ENCODE results near the gene PCNT. TPM values are rescaled to one million over a fixed set of nuclear protein-coding genes. Genes with fewer than 3 reads are reported as not detected.

The PCNT gene
- total RNA-seq, 1 donor from 2014 or later = 73.2 TPM

DNA sequence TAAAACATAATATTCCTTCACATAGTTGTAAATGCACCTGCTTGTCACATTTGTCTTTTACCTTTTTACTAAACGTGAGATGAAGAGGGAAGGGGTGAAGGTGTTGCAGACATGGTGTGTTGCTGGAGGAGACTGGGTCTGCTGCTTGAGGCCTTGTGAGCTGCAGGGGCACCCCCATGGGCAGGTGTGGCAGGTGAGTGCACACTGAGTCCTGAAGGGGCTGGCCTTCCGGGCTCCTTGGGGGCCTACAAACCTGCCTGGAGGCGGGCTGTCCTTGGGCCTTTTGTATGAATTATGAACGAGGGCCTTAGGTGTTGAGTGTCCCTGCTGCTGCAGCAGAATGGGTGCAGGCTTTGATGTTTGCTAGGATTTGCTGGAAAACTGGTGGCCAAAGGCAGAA, 3.8 kb downstream of the PCNT start:
- intact Hi-C loops (cut with micrococcal nuclease) = no loop called here

DNA sequence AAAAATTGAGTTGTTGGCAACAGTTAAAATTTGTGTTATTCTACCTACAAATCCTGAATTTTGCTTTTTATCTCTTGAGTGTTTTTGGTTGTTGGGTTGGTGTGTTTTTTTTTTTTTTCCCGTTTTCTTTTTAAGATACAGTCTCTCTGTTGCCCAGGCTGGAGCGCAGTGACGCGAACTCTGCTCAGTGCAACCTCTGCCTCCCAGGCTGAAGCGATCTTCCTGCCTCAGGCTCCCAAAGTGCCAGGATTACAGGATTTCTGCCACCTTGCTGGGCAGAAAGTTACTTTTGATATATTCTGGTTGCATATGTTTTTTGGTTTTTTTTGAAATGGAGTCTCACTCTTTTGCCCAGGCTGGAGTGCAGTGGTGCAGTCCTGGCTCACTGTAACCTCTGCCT, 4.2 kb downstream of the PCNT start:
- intact Hi-C loops (cut with micrococcal nuclease) = no loop called here

DNA sequence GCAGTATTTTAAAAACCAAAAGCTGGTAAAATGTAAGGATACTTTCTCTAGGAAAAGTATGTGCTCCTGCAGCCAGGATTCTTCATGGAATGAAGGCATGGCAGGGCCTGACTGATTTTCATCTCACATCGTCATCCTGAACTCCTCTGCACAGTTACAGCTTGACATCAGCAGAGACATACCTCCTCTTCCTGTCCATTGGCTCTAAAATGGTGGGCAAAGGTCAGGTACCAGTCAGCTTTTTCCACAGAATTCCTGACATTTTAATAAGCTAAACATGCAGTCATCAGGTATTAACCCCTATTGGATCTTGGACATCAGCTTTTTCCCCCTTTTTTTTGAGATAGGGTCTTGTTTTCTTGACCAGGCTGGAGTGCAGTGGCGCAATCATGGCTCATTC, 5.8 kb downstream of the PCNT start:
- intact Hi-C loops (cut with micrococcal nuclease) = no loop called here

DNA sequence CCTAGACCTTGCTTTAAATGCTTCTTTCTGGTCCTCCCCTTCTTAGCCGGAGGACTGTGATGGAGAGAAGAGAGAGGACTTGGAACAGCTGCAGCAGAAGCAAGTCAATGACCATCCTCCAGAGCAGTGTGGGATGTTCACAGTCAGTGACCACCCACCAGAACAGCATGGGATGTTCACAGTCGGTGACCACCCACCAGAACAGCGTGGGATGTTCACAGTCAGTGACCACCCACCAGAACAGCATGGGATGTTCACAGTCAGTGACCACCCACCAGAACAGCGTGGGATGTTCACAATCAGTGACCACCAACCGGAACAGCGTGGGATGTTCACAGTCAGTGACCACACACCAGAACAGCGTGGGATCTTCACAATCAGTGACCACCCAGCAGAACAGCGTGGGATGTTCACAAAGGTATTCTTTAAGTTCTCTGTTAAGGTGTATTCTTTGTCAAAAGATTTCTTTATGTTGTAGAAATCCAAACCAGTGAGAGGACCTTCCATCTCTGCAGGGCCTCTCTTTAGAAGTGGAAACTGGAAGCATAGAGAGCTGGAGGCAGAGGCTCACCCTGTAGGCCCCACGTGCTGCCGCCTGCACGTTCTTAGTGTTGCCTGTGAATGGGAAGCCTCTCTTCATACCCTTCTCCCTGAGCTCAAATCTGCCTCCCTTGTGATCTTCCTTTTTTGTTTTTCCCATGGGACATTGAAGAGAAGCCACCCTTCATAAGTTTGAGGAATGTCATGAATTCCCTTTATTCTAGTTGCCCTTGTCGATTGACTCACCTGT, 10.6 kb downstream of the PCNT start:
- intact Hi-C loops (cut with micrococcal nuclease) = no loop called here

DNA sequence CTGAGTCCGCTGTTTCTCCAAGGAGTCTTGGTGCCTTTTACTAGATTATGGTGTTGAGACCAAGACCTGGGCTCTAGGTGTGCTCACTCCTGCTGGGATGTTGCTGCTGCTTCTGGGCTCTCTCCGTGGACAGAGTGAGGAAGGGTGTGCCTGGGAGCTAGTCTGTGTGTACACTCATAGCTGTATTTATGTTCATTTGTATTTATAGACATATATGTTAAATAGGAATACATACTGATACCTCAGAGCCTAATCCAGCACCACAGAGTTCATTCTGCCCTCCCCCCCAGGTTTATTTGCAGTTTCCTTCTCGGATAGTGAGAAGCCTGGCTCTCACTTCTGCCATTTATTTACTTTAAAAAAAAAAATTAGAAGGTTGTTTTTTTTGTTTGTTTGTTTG, 12.6 kb downstream of the PCNT start:
- intact Hi-C loops (cut with micrococcal nuclease) = no loop called here

DNA sequence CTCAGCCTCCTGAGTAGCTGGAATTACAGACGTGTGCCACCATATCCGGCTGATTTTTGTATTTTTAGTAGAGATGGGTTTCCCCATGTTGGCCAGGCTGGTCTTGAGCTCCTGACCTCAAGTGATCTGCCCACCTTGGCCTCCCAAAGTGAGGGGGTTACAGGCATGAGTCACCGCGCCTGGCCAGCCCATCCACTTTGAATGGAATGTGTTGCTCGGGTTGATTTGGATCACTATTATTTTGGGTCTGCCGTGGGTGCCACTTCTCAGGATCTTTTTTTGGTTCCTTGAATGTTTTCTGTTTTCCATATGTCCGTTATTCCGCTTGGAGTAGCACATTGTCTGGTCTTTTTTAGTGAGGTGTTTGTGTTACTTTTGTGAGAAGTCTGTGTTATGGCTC, 17.0 kb downstream of the PCNT start:
- intact Hi-C loops (cut with micrococcal nuclease) = no loop called here

DNA sequence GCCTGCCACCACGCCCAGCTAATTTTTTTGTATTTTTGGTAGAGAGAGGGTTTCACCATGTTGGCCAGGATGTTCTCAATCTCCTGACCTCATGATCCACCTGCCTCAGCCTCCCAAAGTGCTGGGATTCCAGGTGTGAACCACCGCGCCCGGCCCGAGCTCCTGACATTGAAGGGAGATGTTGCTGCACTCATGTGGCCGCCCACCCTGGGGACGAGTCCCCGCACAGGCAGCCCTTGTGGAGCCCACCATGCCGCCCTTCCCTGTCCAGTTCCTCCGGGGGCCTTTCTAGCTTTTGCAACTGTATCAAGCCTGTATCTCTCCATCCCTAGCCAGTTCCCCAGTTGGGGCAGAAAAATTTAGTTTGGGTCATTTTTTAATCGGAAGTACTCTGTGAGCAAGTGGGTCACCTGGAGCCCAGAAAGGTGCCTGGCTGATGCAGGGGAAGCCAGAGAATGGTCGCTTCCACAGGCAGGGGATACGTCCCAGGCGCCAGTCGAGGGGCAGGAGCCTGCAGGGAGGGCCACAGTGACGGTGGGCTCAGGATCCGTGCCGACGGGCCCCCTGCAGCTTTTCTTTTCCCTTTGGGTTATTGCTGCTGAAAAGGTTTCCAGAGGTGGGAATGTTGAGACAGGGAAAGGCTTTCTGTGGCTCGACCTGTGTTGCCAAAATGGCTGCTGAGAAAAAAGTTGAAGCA, 20.4 kb downstream of the PCNT start:
- intact Hi-C loops (cut with micrococcal nuclease) = no loop called here

DNA sequence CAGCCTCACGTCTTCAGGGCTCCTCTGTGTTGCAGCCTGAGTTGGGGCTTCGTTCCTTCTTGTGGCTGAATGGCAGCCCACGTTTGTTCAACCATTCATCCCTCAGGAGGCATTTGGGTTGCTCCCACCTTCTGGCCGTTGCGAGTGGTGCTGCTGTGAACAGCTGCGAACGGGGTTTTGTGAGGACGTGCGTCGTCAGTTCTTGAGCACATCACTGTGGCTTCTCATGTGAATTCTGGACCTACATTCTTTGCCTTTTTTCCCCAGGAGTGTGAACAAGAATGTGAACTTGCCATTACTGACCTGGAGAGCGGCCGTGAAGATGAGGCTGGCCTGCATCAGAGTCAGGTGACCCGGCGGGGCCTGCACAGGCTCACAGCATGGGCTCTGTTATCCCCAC, 21.9 kb downstream of the PCNT start:
- intact Hi-C loops (cut with micrococcal nuclease) = no loop called here

DNA sequence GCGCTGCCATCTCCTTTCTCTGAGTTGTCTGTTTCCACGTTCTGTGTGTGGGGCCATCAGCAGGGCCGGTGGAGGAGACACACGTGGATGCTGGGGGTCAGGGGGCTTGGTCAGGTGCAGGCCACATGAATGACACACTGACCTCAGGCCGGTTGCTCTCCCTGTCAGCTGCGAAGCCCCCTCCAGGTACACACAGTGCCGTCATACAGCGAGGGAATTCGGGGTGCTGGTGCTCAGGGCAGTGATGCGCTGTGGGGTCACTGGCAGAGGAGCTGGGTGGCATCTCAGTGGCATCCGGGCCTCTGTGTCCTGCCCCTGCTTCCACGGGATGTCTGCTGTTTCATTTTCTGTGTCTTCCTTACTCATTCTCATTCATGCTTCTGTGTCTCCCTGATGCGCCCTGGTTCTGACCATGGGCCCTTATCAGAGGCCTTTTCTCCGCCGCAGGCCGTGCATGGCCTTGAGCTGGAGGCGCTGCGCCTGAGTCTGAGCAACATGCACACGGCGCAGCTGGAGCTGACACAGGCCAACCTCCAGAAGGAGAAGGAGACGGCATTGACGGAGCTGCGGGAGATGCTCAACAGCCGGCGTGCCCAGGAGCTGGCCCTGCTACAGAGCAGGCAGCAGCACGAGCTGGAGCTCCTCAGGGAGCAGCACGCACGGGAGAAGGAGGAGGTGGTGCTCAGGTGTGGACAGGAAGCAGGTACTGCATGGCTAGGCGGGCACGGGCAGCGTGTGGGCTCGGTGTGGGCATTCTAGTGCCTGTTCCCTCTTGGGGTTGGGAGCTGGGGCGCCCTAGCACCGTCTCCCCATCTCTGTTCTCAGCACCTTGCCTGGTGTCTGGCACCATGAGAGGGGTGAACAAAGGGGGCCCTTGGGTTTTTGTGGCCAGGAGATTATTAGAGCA, 22.6 kb downstream of the PCNT start:
- intact Hi-C loops (cut with micrococcal nuclease) = no loop called here

DNA sequence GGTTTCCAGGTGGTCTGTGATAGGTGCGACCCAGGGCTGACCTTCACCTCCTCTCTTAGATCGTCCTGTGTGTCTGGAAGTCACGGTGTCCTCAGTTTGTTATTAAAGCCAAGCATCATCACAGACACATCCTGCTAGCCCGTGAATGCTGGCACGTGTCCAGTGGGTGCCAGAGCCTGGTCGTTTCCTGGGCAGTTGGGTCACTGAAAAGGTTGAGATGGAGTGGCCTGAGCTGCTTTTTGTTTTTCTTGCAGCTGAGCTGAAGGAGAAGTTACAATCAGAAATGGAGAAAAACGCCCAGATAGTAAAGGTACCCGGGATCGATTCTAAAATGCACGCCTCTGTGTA, 23.2 kb downstream of the PCNT start:
- intact Hi-C loops (cut with micrococcal nuclease) = no loop called here

DNA sequence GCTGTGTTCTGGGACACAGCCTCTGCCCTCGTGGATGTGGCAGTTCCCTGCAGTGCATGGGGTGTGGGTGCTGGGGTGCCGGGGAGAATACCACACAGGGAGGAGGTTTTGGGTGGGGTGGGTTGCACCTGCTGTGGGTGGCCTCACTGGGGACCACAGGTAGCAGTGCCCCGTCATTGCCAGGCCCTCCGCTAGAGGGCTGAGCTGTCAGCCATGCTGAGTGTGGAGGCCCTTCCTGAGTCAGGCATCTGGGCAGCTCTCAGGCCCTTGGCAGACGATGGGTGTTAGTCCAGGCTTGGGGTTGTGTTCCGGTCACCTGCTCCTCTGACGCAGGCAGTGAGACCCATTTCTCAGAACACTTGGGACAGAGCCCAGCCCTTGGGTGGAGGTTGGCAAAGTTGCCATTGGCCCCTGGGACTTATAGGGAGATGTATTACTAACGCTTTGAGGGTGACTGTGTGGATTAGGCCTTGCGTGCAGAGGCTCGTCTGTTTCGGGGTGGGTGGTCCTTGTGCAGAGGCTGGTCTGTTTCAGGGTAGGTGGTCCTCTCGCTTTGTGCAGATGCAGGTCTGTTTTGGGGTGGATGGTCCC, 23.9 kb downstream of the PCNT start:
- intact Hi-C loops (cut with micrococcal nuclease) = no loop called here

DNA sequence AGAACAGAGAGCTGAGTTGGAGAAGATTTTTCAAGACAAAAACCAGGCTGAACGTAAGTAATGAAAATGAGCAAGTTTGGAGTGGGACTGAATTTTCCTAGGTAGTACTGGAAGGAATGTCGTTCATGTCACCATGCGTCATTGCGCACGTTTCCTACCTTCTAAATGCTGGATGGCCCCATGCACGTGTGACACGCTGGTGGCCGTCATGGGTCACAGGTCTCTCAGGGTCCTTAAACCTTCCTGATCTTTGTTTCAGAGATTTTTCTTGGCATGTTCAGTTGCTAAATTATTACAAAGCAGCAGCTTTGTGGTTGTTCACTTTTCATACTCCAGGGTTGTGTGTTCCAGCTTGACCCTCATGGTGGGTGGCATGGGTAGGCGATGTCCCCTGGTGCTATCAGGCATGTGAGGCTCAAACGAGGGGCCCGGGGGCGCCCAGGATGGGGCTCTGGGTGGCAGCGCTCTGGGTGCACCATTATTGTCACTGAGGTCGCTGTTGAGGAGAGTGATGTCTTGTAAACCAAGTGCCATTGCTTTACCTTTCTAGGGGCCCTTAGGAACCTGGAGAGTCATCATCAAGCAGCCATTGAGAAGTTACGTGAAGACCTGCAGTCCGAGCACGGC, 25.3 kb downstream of the PCNT start:
- intact Hi-C loops (cut with micrococcal nuclease) = no loop called here

DNA sequence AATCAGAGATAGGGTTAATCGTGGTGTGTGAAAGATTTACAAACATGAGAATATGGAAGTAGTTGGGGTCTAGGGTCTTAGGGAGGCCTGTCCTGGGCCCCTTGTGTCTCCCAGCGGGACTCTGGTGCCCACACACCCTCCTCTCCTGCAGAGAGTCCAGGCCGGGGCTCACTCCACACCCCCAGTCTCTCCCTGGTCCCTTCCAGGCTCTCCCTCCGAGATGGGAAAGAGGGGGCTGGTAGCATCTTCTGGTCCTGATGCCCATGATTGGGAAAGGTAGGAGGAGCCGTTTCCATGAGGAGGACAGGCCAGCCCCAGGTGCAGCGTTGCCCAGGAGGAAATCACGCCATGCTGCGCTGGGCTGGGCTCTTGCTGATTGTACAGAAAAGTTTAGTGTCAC, 26.6 kb downstream of the PCNT start:
- intact Hi-C loops (cut with micrococcal nuclease) = no loop called here

DNA sequence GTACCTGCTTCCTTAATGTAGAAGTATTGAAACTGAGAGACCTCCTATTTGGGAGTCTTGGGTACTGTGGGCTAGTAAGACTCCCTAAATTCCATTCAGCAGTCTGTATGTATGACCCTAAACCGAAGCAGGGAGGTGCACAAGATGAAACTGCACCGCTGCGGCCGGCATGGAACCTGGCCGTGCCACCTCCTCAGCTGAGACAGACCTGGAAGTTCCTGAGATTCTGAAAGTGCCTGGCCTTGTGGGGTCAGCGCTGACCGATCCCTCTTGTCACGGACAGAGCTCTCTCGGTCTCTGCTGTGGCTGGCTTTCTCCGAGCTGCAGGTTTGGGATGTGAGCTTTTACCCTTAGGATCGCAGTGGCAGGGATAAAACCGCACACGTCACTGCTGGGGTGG, 27.0 kb downstream of the PCNT start:
- intact Hi-C loops (cut with micrococcal nuclease) = no loop called here

DNA sequence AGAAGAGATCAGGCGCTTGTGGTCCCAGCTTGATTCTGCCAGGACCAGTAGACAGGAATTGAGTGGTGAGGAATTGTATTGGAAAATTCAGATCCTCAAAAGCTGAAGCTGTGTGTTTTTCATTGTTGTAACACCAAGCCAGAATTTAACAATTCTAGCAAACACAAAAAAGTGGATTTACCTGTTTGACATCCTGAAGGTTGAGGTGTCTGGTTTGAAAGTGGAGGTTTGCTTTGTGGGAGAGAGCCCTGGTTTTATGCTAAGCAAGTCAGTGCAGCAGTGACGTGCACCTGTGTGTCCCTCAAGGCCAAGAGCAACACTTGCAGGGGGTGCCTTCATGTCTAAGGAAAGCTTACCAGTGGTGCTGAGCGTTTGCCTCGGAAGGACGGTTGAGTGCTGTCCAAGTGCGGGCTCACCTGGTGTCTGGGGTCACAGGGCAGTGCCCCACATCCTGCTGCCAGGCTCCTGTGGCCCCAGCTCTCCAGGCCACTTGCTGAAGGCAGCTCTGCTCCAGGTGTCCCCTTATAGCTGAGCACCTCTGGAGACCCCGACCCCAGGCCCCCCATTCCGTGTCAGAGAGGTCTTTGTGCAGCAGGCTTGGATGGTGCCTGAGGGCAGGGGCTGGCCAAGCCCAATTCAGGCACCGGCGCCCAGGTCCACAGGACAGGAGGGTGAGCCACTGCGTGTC, 27.7 kb downstream of the PCNT start:
- intact Hi-C loops (cut with micrococcal nuclease) = no loop called here

DNA sequence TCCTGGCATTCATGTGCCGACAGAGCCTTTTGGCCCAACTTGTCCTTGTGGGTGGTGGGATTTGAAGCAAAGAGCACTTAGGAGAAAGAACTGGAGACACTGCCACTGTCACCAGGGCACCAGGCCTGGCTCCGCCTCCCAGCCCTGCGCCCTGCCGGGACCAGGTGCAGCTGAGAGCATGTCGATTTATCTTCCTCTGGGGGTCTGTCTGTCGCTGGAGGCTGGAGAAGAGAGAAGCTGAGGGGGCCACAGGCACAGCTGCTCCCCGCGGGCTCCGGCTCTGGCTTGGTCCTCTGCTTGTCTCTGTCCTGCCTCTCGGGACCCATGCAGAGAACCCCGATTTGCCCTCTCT, 28.2 kb downstream of the PCNT start:
- intact Hi-C loops (cut with micrococcal nuclease) = no loop called here

DNA sequence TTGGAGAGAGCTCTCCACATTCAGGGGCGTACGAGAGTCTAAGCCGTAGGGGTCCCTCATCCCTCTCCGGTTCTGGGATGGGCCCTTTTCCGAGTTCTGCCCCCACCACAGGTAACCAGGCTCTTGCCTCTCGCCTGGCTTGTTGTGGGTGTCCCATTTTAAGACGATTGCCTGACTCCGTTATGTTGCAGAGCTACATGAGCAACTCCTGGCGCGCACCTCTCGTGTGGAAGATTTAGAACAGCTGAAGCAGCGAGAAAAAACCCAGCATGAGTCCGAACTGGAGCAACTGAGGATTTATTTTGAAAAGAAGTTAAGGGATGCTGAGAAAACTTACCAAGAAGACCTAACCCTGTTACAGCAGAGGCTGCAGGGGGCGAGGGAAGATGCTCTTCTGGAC, 29.0 kb downstream of the PCNT start:
- intact Hi-C loops (cut with micrococcal nuclease) = no loop called here

DNA sequence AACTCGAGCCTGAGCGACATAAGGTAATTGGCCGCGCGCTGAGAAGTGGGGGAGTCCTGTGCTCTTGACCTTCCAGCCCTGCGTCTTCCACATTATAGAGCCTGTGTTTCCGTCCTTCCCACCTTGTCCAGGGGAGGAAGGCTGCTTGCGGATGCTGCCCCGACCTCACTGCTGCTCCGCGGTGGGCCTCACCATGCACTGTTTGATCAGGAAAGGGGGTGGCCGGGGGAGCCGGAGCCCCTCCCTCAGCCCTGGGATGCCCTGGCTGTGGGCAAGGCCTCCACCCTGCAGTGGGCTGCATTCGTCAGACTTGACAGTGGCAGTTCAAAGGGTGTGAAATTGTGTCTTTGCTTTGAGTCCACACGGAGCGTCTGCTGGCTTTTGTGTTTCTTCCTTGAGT, 30.1 kb downstream of the PCNT start:
- intact Hi-C loops (cut with micrococcal nuclease) = no loop called here

DNA sequence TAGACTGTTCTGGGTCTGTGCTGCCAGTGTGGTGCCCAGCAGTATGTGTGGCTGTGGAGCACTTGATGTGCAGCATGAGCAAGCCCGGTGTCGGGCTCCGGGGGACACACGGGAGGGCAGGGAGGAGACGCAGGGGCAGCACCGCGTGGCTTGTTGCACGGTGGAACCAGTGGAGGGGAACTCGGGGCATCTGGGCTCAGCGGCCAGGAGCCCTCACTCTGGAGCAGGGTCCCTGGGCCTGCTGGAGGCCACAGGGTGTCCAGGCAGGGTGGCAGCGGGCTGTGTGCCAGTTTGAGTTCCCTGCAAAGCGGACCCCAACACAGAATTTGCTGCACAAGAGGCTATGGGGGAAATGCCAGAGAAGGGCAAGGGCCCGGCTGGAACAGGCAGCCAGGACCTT, 30.6 kb downstream of the PCNT start:
- intact Hi-C loops (cut with micrococcal nuclease) = no loop called here

DNA sequence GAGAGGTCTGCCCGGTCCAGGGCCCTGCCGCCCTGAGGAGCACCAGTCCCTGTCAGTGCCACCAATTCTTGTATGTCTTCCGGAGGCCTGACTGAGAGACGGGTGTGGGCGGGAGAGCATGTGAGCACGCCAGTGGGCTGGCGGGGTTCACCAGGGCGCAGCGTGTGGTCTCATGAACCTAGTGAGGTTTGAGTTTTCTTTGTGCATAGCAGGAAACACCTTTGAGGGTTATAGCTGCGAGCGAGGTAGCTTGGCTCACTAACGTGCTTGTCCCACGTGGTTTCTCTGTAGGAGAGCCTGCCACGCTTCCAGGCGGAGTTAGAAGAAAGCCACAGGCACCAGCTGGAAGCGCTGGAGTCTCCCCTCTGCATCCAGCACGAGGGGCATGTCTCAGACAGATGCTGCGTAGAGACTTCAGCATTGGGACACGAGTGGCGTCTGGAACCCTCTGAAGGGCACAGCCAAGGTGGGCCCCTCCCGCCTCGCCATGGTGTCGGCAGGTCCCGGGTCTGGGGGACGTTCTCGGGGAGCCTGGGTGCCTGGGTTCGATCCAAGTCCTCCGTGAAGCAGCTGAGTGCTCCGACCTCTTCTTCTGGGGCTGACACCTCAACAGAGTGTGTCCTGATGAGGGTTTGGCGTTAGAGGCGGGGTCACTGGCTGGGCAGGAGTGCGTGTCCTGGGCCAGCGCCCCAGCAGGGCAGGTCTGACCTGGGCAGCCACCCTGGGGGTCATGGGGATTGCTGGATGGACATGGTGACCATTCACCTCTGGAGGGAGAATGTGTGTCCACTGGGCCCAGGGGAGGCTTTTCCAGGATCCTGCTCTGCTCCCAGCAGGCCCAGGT, 31.4 kb downstream of the PCNT start:
- intact Hi-C loops (cut with micrococcal nuclease) = no loop called here
